ENCODE results near the gene RRAGD. TPM values are rescaled to one million over a fixed set of nuclear protein-coding genes. Genes with fewer than 3 reads are reported as not detected.

The RRAGD gene
- total RNA-seq, 2 experiments from 2014 or later, result 19.7 to 22.1 TPM

DNA sequence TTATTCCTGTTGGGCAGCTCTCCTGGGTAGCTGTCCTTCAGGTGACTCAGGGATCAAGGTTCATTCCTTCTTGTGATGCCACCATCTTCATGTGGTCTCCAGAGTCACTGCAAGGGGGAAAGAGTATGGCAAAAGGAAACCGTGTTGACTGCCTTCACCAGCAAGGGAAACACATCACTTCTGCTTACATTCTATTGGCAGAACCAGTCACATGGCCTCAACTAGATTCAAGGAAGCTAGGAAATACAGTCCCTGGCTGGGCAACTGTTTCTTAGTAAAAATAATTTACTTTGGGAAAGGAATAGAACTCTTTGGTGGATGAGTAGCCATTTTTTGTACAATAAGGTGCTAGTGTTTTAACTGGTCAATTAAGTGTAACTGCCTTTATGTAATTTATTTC is 26.2 kb upstream of the RRAGD start:
- ATAC-seq (no peak), DNase-seq (no peak)
- ChIA-PET POLR2A (no interaction called here), CTCF (interaction anchor here (1.1 to 5.1 kb wide), 3 partner anchors 60 to 172 kb away, joined by 3 to 30 read pairs (median 3); no protein-coding TSS in a partner anchor)
- intact Hi-C loops (cut with micrococcal nuclease), result no loop called here
- H3K4me1 Mint-ChIP-seq (ENCODE audit: low read depth), result peaks cover 10% of the 10 kb centered on the region
- no peaks in the 10 kb centered on the region for H3K9me3 Mint-ChIP-seq
- H3K4me3 Mint-ChIP-seq, result no peak overlapping the region
- H3K27me3 Mint-ChIP-seq, result no peaks in the 10 kb centered on the region
- no peak overlapping the region for H3K27ac Mint-ChIP-seq
- no peak for TF ChIP-seq CTCF (IDR thresholded peaks at IDR 0.05)
- no peaks in the 10 kb centered on the region for H3K36me3 Mint-ChIP-seq (ENCODE audit: low read depth)

- ATAC-seq, result no peak
- CTCF ChIA-PET, result interaction anchor here (1.1 to 5.1 kb wide), 5 partner anchors 38 to 202 kb away, joined by 3 to 30 read pairs (median 4); partner anchors contain the start of gene LYRM2
- Mint-ChIP-seq H3K36me3 (ENCODE audit: low read depth) (no peaks in the 10 kb centered on the region), H3K27ac (no peak overlapping the region), H3K9me3 (no peaks in the 10 kb centered on the region), H3K4me3 (no peak overlapping the region), H3K4me1 (ENCODE audit: low read depth) (peaks cover 18% of the 10 kb centered on the region), H3K27me3 (no peaks in the 10 kb centered on the region)
- no peak for TF ChIP-seq CTCF (IDR thresholded peaks at IDR 0.05)
- intact Hi-C loops (cut with micrococcal nuclease), result no loop called here
- POLR2A ChIA-PET, result no interaction called here
- no peak for DNase-seq
Observed at GRCh38 chr6:89436226-89436625, 24.2 kb upstream of the RRAGD start.

- H3K9me3 Mint-ChIP-seq, result no peaks in the 10 kb centered on the region
- CTCF ChIA-PET, result interaction anchor here (1.2 to 5.1 kb wide), 4 partner anchors 39 to 175 kb away, joined by 3 to 30 read pairs (median 4); no protein-coding TSS in a partner anchor
- H3K27me3 Mint-ChIP-seq, result no peaks in the 10 kb centered on the region
- ATAC-seq (no peak), DNase-seq (no peak)
- no peak for TF ChIP-seq CTCF (IDR thresholded peaks at IDR 0.05)
- intact Hi-C loops (cut with micrococcal nuclease), result loop anchor here (5.0 kb wide), 1 partner anchor 63 kb away; no protein-coding TSS in a partner anchor
- H3K4me1 Mint-ChIP-seq (ENCODE audit: low read depth), result peaks cover 18% of the 10 kb centered on the region
- no peak overlapping the region for H3K27ac Mint-ChIP-seq
- H3K4me3 Mint-ChIP-seq, result no peak overlapping the region
- POLR2A ChIA-PET, result no interaction called here
- no peaks in the 10 kb centered on the region for H3K36me3 Mint-ChIP-seq (ENCODE audit: low read depth)
Observed at GRCh38 chr6:89434954-89435353, 22.9 kb upstream of the RRAGD start.

DNA sequence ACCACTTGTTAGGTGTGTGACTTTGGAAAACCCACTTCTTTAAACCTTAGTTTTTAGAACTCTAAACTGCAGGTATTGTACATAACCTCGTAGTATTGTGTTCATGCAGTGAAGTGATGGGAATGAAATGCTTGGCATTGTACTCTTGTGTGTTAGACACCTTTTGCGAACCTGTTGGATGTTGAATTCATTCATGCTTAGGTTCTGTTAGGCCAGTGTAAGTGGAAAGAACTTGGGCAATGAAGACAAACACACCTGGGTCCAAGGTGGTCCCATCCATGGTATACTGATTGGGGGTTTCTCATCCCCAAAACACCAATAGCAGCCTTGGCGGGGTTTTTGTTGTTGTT is 22.1 kb upstream of the RRAGD start:
- Mint-ChIP-seq H3K4me3 (peak overlapping the region; percentile 64), H3K36me3 (ENCODE audit: low read depth) (no peaks in the 10 kb centered on the region), H3K9me3 (no peaks in the 10 kb centered on the region), H3K27me3 (no peaks in the 10 kb centered on the region), H3K27ac (peak overlapping the region; percentile 55), H3K4me1 (ENCODE audit: low read depth) (peaks cover 18% of the 10 kb centered on the region)
- no peak for DNase-seq
- intact Hi-C loops (cut with micrococcal nuclease), result loop anchor here (5.0 kb wide), 1 partner anchor 62 kb away; no protein-coding TSS in a partner anchor
- TF ChIP-seq CTCF (IDR thresholded peaks at IDR 0.05), result no peak
- ATAC-seq, result no peak
- POLR2A ChIA-PET, result no interaction called here
- CTCF ChIA-PET, result interaction anchor here (1.0 to 5.1 kb wide), 6 partner anchors 62 to 205 kb away, joined by 3 to 30 read pairs (median 4); partner anchors contain the start of gene LYRM2

DNA sequence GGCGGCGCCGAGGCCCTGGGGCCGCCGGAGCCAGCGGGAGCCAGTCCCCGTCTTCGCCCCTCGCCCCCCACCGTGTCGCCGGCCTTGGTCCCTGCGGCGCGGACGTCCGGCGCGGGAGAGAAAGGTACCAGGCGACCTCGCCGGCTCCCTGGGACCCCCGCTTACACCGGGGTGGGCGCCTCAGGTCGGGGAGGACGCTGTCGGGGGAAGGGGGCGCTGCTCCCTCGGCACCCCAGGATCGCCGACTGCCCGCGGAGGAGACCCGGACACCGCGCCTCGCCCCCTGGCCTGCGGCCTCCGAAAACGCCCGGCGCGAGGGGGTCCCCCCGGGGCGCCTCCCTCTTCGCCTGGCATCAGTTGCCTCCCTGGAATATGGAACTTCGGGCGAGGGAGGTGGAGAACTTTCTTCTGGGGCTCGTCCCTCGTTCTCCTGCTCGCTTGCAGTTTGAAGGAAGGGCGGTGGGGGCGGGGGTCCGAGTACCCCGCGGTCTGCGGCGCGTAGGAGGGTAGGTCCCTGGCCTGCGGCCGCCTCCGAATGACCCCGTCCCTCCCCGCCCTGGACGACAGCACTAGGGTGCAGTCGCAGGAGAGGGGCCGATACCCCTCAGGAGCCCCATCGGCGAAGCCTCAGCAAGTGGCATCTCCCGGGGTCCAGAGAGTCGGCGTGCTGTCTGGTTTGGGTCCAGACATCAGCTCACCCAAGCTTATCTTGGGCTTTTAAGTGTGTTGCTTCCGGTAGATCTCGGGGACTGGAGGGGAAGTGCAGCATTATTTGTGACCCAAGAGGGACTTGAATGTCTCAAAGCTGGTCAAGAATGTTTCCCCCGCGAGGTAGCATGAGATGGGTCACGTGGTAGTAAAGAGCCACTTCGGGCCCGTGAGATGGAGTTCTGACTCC is 21.4 kb upstream of the RRAGD start:
- ChIA-PET POLR2A (interaction anchor here (1.2 kb wide), 1 partner anchor 197 kb away, joined by 3 read pairs; no protein-coding TSS in a partner anchor), CTCF (interaction anchor here (0.7 to 5.1 kb wide), 18 partner anchors 11 to 205 kb away, joined by 3 to 78 read pairs (median 4); partner anchors contain the start of gene LYRM2)
- DNase-seq (peak; percentile 42), ATAC-seq (peak; percentile 4)
- intact Hi-C loops (cut with micrococcal nuclease), result loop anchor here (5.0 kb wide), 1 partner anchor 61 kb away; no protein-coding TSS in a partner anchor
- Mint-ChIP-seq H3K27ac (peak overlapping the region; percentile 55), H3K4me3 (peak overlapping the region; percentile 64), H3K4me1 (ENCODE audit: low read depth) (peaks cover 18% of the 10 kb centered on the region), H3K27me3 (no peaks in the 10 kb centered on the region), H3K9me3 (no peaks in the 10 kb centered on the region), H3K36me3 (ENCODE audit: low read depth) (no peaks in the 10 kb centered on the region)
- peak; percentile 9 for TF ChIP-seq CTCF (IDR thresholded peaks at IDR 0.05)
